HEK293 (cell line): ENCODE data around the gene CAMK2N2.

Experiments
- CTCF ChIA-PET: fragments of 350-600 bp; formaldehyde crosslinking; extraction: SDS; loops from one replicate; lab custom pipeline; 2021; ENCODE audit warnings: antibody characterized with exemption; lab: Yijun Ruan, JAX
- POLR2A ChIA-PET: fragments of 300-600 bp; formaldehyde crosslinking; extraction: SDS; loops from one replicate; lab custom pipeline; 2020; ENCODE audit warnings: antibody characterized with exemption, inconsistent platforms; lab: Yijun Ruan, JAX
- H3K27ac ChIP-seq: fragments of 200-500 bp; sonication (Bioruptor generic); 2 replicates; pipeline ENCODE4 v1.5.1; 2014; ENCODE audit warnings: low read depth, low read length, control low read depth, inconsistent platforms; ENCODE audit errors: extremely low read depth
- H3K36me3 ChIP-seq, 2 experiments: fragments of 200-500 bp in 1 of 2; sonication (Bioruptor generic) in 1 of 2; 1 replicate in 1 of 2; 2 replicates in 1 of 2; pipeline ENCODE4 v1.5.1; 2014 to 2017; ENCODE audit warnings: inconsistent platforms in 2 of 2, low read length in 2 of 2; ENCODE audit not compliant: control insufficient read depth in 2 of 2, insufficient read depth in 1 of 2
- H3K4me1 ChIP-seq: fragments of 200-500 bp; sonication (Bioruptor generic); 2 replicates; pipeline ENCODE4 v1.5.1; 2014; ENCODE audit warnings: mild to moderate bottlenecking, low read length, inconsistent platforms; ENCODE audit not compliant: control insufficient read depth, insufficient read depth
- H3K4me3 ChIP-seq: 2 replicates; pipeline ENCODE4 v1.5.1; 2011; ENCODE audit warnings: low read depth, mild to moderate bottlenecking, control low read depth, low read length, moderate library complexity
- H3K9me3 ChIP-seq: fragments of 200-500 bp; sonication (Bioruptor generic); 2 replicates; pipeline ENCODE4 v1.5.1; 2014; ENCODE audit warnings: low read depth, low read length, inconsistent platforms; ENCODE audit not compliant: control insufficient read depth, insufficient read depth
- BCL11A ChIP-seq: fragments of 450-650 bp; formaldehyde crosslinking; IDR thresholded peaks from 2 replicates; pipeline ENCODE4 v1.5.1; 2016; ENCODE audit warnings: low read depth, missing biosample characterization, missing genetic modification characterization
- ELK4 ChIP-seq: IDR thresholded peaks from 2 replicates; pipeline ENCODE4 v1.6.1; 2011; ENCODE audit warnings: mild to moderate bottlenecking, low read depth, low read length, borderline replicate concordance
- FEZF1 ChIP-seq: fragments of 450-650 bp; formaldehyde crosslinking; IDR thresholded peaks from 2 replicates; pipeline ENCODE4 v1.5.1; 2016; ENCODE audit warnings: missing biosample characterization, missing genetic modification characterization
- HOXC10 ChIP-seq: sonication (generic); formaldehyde crosslinking; IDR thresholded peaks from 2 replicates; pipeline ENCODE4 v1.8.1; 2023; ENCODE audit warnings: mild to moderate bottlenecking, missing genetic modification reagents
- OSR2 ChIP-seq: fragments of 450-650 bp; formaldehyde crosslinking; IDR thresholded peaks from 2 replicates; pipeline ENCODE4 v1.5.1; 2016; ENCODE audit warnings: missing biosample characterization, missing genetic modification characterization
- SP7 ChIP-seq: fragments of 450-650 bp; formaldehyde crosslinking; IDR thresholded peaks from 2 replicates; pipeline ENCODE4 v1.5.1; 2016; ENCODE audit warnings: missing biosample characterization, missing genetic modification characterization
- ZBTB11 ChIP-seq: fragments of 450-650 bp; formaldehyde crosslinking; conservative IDR thresholded peaks from 2 replicates; pipeline ENCODE4 v1.5.1; 2016; ENCODE audit warnings: low read depth, missing biosample characterization, missing genetic modification characterization
- ZBTB26 ChIP-seq: fragments of 450-650 bp; formaldehyde crosslinking; optimal IDR thresholded peaks from 2 replicates; pipeline ENCODE3; 2016; ENCODE audit warnings: missing biosample characterization, mild to moderate bottlenecking, missing genetic modification characterization
- ZBTB48 ChIP-seq: fragments of 450-650 bp; formaldehyde crosslinking; IDR thresholded peaks from 2 replicates; pipeline ENCODE4 v1.5.1; 2016; ENCODE audit warnings: missing biosample characterization, missing genetic modification characterization
- ZBTB49 ChIP-seq: fragments of 450-650 bp; formaldehyde crosslinking; IDR thresholded peaks from 2 replicates; pipeline ENCODE4 v1.5.1; 2016; ENCODE audit warnings: missing biosample characterization, missing genetic modification characterization, low read depth
- ZFP37 ChIP-seq: fragments of 450-650 bp; formaldehyde crosslinking; IDR thresholded peaks from 2 replicates; pipeline ENCODE4 v1.5.1; 2016; ENCODE audit warnings: missing biosample characterization, missing genetic modification characterization
- ZNF138 ChIP-seq: fragments of 450-650 bp; formaldehyde crosslinking; IDR thresholded peaks from 2 replicates; pipeline ENCODE4 v1.5.1; 2016; ENCODE audit warnings: missing biosample characterization, missing genetic modification characterization, borderline replicate concordance
- ZNF214 ChIP-seq: fragments of 450-650 bp; formaldehyde crosslinking; IDR thresholded peaks from 2 replicates; pipeline ENCODE4 v1.5.1; 2017; ENCODE audit warnings: missing biosample characterization, mild to moderate bottlenecking, missing genetic modification characterization, borderline replicate concordance
- ZNF311 ChIP-seq: fragments of 450-650 bp; formaldehyde crosslinking; IDR thresholded peaks from 2 replicates; pipeline ENCODE4 v1.5.1; 2017; ENCODE audit warnings: missing biosample characterization, missing genetic modification characterization, borderline replicate concordance
- ZNF350 ChIP-seq: fragments of 450-650 bp; formaldehyde crosslinking; IDR thresholded peaks from 2 replicates; pipeline ENCODE4 v1.5.0; 2017; ENCODE audit warnings: missing biosample characterization, mild to moderate bottlenecking, missing genetic modification characterization
- ZNF362 ChIP-seq: fragments of 450-650 bp; formaldehyde crosslinking; IDR thresholded peaks from 2 replicates; pipeline ENCODE4 v1.5.1; 2016; ENCODE audit warnings: missing biosample characterization, missing genetic modification characterization
- ZNF37A ChIP-seq: fragments of 450-650 bp; IDR thresholded peaks from 2 replicates; pipeline ENCODE4 v1.5.1; 2018; ENCODE audit warnings: missing biosample characterization, missing genetic modification characterization
- ZNF48 ChIP-seq: fragments of 450-650 bp; formaldehyde crosslinking; IDR thresholded peaks from 2 replicates; pipeline ENCODE4 v1.5.1; 2016; ENCODE audit warnings: missing biosample characterization, missing genetic modification characterization
- ZNF645 ChIP-seq: fragments of 450-650 bp; formaldehyde crosslinking; IDR thresholded peaks from 2 replicates; pipeline ENCODE4; 2016; ENCODE audit warnings: missing biosample characterization, missing genetic modification characterization
- ZNF785 ChIP-seq: fragments of 450-650 bp; formaldehyde crosslinking; IDR thresholded peaks from 2 replicates; pipeline ENCODE4 v1.5.1; 2016; ENCODE audit warnings: missing biosample characterization, missing genetic modification characterization
- ZNF791 ChIP-seq: fragments of 450-650 bp; formaldehyde crosslinking; IDR thresholded peaks from 2 replicates; pipeline ENCODE4 v1.5.1; 2016; ENCODE audit warnings: missing biosample characterization, missing genetic modification characterization

Gene CAMK2N2

GRCh38 chr3:184299488-184300377 lies 38.4 kb upstream of the CAMK2N2 start (continued):
- TF ChIP-seq ZBTB49 (tag by site-specific recombination) (no peak), FEZF1 (tag by site-specific recombination) (no peak), HOXC10 (CRISPR knock-in tag) (no peak), ZBTB26 (tag by site-specific recombination) (peak; percentile 57), ZNF37A (tag by site-specific recombination) (no peak), ZBTB48 (tag by site-specific recombination) (no peak), BCL11A (tag by site-specific recombination) (no peak), ZNF214 (tag by site-specific recombination) (no peak), ZNF362 (tag by site-specific recombination) (no peak), ZNF48 (tag by site-specific recombination) (no peak), ZNF138 (tag by site-specific recombination) (no peak)

- ChIA-PET CTCF (interaction anchor here (0.6 to 1.8 kb wide), 2 partner anchors 10 to 844 kb away, joined by 3 to 6 read pairs; no protein-coding TSS in a partner anchor), POLR2A (no interaction called here)
- H3K4me1 ChIP-seq, result no peaks in the 10 kb centered on the region
- no peaks in the 10 kb centered on the region for H3K9me3 ChIP-seq
- H3K4me3 ChIP-seq, result peak within 1 kb of the TSS; percentile 98
- peak within 1 kb of the TSS; percentile 76 for H3K27ac ChIP-seq
- peaks cover 15 to 44% of the 10 kb centered on the region in 2 experiments; a peak in 2 of 3 replicates for H3K36me3 ChIP-seq
- TF ChIP-seq ZBTB11 (tag by site-specific recombination), result peak; percentile 38; the same call in 1 of the 2 replicates
- no peak for TF ChIP-seq ZNF785 (tag by site-specific recombination)
- peak; percentile 18; the same call in 1 of the 2 replicates for TF ChIP-seq SP7 (tag by site-specific recombination)
- TF ChIP-seq ZNF791, result no peak
- no peak for TF ChIP-seq ZNF645
- TF ChIP-seq ZFP37 (tag by site-specific recombination), result peak; percentile 65; the same call in 1 of the 2 replicates
- TF ChIP-seq ELK4, result no peak
- no peak for TF ChIP-seq OSR2 (tag by site-specific recombination)
- no peak for TF ChIP-seq ZNF37A (tag by site-specific recombination)
- no peak for TF ChIP-seq ZNF350 (tag by site-specific recombination)
- TF ChIP-seq ZNF311 (tag by site-specific recombination), result no peak
These were observed 37.6 kb upstream of the CAMK2N2 start, which contains the start of gene PSMD2 for GRCh38 chr3:184298759-184299487. PSMD2 (plus strand) TSS chr3:184299241; CDS start chr3:184299267, 26 bp downstream.
